ENCODE measurements around the gene OSBPL7.

DNA sequence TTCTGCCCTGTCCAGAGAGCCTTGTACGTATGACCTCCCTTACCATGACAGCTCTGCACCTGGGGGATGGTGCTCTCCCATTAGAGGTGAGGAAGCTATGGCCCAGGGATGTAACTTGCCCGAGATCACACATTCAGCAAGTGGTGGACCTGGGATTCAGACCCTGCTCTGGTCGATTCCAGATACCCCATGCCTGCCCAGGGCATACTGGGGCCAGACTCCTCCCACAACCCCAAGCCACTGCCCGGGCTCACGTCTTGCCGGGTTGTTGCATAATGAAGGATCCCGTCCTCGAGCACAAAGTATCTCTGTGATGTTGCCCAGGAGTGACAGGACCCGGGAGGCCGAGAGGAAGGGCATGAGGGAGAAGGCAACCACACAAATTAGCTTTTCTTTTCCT lies 2.1 kb downstream of the OSBPL7 start:
- TF ChIP-seq, protein P1, sequence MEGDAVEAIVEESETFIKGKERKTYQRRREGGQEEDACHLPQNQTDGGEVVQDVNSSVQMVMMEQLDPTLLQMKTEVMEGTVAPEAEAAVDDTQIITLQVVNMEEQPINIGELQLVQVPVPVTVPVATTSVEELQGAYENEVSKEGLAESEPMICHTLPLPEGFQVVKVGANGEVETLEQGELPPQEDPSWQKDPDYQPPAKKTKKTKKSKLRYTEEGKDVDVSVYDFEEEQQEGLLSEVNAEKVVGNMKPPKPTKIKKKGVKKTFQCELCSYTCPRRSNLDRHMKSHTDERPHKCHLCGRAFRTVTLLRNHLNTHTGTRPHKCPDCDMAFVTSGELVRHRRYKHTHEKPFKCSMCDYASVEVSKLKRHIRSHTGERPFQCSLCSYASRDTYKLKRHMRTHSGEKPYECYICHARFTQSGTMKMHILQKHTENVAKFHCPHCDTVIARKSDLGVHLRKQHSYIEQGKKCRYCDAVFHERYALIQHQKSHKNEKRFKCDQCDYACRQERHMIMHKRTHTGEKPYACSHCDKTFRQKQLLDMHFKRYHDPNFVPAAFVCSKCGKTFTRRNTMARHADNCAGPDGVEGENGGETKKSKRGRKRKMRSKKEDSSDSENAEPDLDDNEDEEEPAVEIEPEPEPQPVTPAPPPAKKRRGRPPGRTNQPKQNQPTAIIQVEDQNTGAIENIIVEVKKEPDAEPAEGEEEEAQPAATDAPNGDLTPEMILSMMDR (conservative IDR thresholded peaks at IDR 0.05; ENCODE audit: low read depth, low read length), result no peak
- no peak for TF ChIP-seq POLR2A (IDR thresholded peaks at IDR 0.05; ENCODE audit: low read depth, low read length)
- no peak for TF ChIP-seq MXI1 (IDR thresholded peaks at IDR 0.05; ENCODE audit: borderline replicate concordance, low read depth, low read length)
- no peak for TF ChIP-seq CEBPB (IDR thresholded peaks at IDR 0.05; ENCODE audit: low read depth, low read length)
- TF ChIP-seq SMC3 (IDR thresholded peaks at IDR 0.05; ENCODE audit: low read depth, low read length), result no peak
- no peak for TF ChIP-seq MAZ (IDR thresholded peaks at IDR 0.05; ENCODE audit: borderline replicate concordance, low read depth, low read length)

Data from IMR-90 (cell line).